Neural cell (in vitro differentiated cells): ENCODE results near the gene ZSWIM8. TPM values are rescaled to one million over a fixed set of nuclear protein-coding genes. Genes with fewer than 3 reads are reported as not detected.

Experiments used
- H2AFZ ChIP-seq: fragments of 200-600, 300-800 bp; sonication (generic), shearing (Covaris generic); 2 replicates; pipeline ENCODE4 v1.6.0; 2014; ENCODE audit warnings: low read depth, mild to moderate bottlenecking, antibody characterized with exemption, low read length, moderate library complexity
- H3F3A ChIP-seq: fragments of 200-600 bp; shearing (Covaris generic); 2 replicates; pipeline ENCODE4 v1.6.1; 2016; ENCODE audit warnings: mild to moderate bottlenecking, moderate library complexity, mixed read lengths, antibody characterized with exemption, low read length; ENCODE audit not compliant: insufficient read depth, poor library complexity, severe bottlenecking
- H3K27ac ChIP-seq: fragments of 200-600, 300-800 bp; sonication (generic), shearing (Covaris generic); 2 replicates; pipeline ENCODE4 v1.5.1; 2014; ENCODE audit warnings: mild to moderate bottlenecking, low read length, moderate library complexity
- H3K27me3 ChIP-seq: fragments of 300-800, 200-600 bp; sonication (generic), shearing (Covaris generic); 2 replicates; pipeline ENCODE4 v1.6.0; 2014; ENCODE audit warnings: mild to moderate bottlenecking, low read depth, low read length, moderate library complexity; ENCODE audit not compliant: insufficient read depth
- H3K36me3 ChIP-seq: fragments of 300-800, 200-600 bp; sonication (generic), shearing (Covaris generic); 2 replicates; pipeline ENCODE4 v1.5.1; 2014; ENCODE audit warnings: mild to moderate bottlenecking, antibody characterized with exemption, low read length, moderate library complexity; ENCODE audit not compliant: insufficient read depth
- H3K4me2 ChIP-seq: fragments of 300-800, 200-600 bp; sonication (generic), shearing (Covaris generic); 2 replicates; pipeline ENCODE4 v1.6.0; 2014; ENCODE audit warnings: mild to moderate bottlenecking, low read length
- H3K4me3 ChIP-seq: fragments of 300-800, 200-600 bp; sonication (generic), shearing (Covaris generic); 2 replicates; pipeline ENCODE4 v1.5.1; 2014; ENCODE audit warnings: mild to moderate bottlenecking, low read length, moderate library complexity
- H3K79me2 ChIP-seq: fragments of 200-600 bp; shearing (Covaris generic); replicated peaks from 2 replicates; pipeline ENCODE4 v1.6.0; 2014; ENCODE audit warnings: mild to moderate bottlenecking, low read length, moderate library complexity; ENCODE audit not compliant: insufficient read depth
- H3K9ac ChIP-seq: fragments of 300-800, 200-600 bp; sonication (generic), shearing (Covaris generic); 2 replicates; pipeline ENCODE4 v1.6.1; 2016; ENCODE audit warnings: mild to moderate bottlenecking, low read length, mixed read lengths
- H3K9me2 ChIP-seq: fragments of 200-600 bp; shearing (Covaris generic); 2 replicates; pipeline ENCODE4 v1.6.1; 2016; ENCODE audit warnings: mild to moderate bottlenecking, low read length, mixed read lengths; ENCODE audit not compliant: insufficient read depth
- H3K9me3 ChIP-seq: fragments of 200-600, 300-800 bp; sonication (generic), shearing (Covaris generic); 2 replicates; pipeline ENCODE4 v1.6.1; 2016; ENCODE audit warnings: mild to moderate bottlenecking, mixed run types, low read length, moderate library complexity, mixed read lengths
- H4K20me1 ChIP-seq: fragments of 200-600 bp; shearing (Covaris generic); 2 replicates; pipeline ENCODE4 v1.6.1; 2016; ENCODE audit warnings: mild to moderate bottlenecking, mixed run types; ENCODE audit not compliant: insufficient read depth
- EP300 ChIP-seq: fragments of 450-650 bp; conservative IDR thresholded peaks from 2 replicates; pipeline ENCODE4 v1.6.1; 2014; ENCODE audit warnings: antibody characterized with exemption, mild to moderate bottlenecking, moderate library complexity; ENCODE audit not compliant: poor library complexity, severe bottlenecking
- EZH2 ChIP-seq: fragments of 200-600, 300-800 bp; shearing (Covaris generic), sonication (generic); IDR thresholded peaks from 2 replicates; pipeline ENCODE4 v1.6.1; 2014; ENCODE audit warnings: antibody characterized with exemption, low read length, borderline replicate concordance, mild to moderate bottlenecking; ENCODE audit not compliant: insufficient read depth, poor library complexity, severe bottlenecking
- MXI1 ChIP-seq: fragments of 450-650 bp; conservative IDR thresholded peaks from 2 replicates; pipeline ENCODE4 v1.6.1; 2014; ENCODE audit warnings: antibody characterized with exemption, mild to moderate bottlenecking; ENCODE audit not compliant: poor library complexity, severe bottlenecking
- POLR2AphosphoS5 ChIP-seq: IDR thresholded peaks from 2 replicates; pipeline ENCODE4 v1.6.1; 2012
- RAD21 ChIP-seq: fragments of 450-650 bp; conservative IDR thresholded peaks from 2 replicates; pipeline ENCODE4 v1.6.1; 2014; ENCODE audit warnings: antibody characterized with exemption, mild to moderate bottlenecking, moderate library complexity
- SMC3 ChIP-seq: fragments of 450-650 bp; conservative IDR thresholded peaks from 2 replicates; pipeline ENCODE4 v1.6.1; 2014; ENCODE audit warnings: antibody characterized with exemption, mild to moderate bottlenecking, moderate library complexity; ENCODE audit not compliant: poor library complexity
- TAF1 ChIP-seq: IDR thresholded peaks from 2 replicates; pipeline ENCODE4 v1.6.1; 2012; ENCODE audit warnings: low read depth
- polyA plus RNA-seq: library from polyadenylated mRNA; depleted of rRNA; stranded (reverse); fragments of >200 nt; gene quantifications from 2 replicates; pipeline ENCODE4 v1.2.3, GENCODE V29; 2014
- TF ChIP-seq, protein P1 (sequence below): IDR thresholded peaks from 2 replicates; pipeline ENCODE4 v1.6.1; 2012; ENCODE audit warnings: borderline replicate concordance
- TF ChIP-seq, protein P2 (sequence below): fragments of 450-650 bp; IDR thresholded peaks from 2 replicates; pipeline ENCODE4 v1.5.1; 2014; ENCODE audit warnings: antibody characterized with exemption, mild to moderate bottlenecking, moderate library complexity; ENCODE audit not compliant: poor library complexity, severe bottlenecking

ZSWIM8 gene
- polyA plus RNA-seq, 1 donor from 2014 or later: 69.1 TPM

DNA sequence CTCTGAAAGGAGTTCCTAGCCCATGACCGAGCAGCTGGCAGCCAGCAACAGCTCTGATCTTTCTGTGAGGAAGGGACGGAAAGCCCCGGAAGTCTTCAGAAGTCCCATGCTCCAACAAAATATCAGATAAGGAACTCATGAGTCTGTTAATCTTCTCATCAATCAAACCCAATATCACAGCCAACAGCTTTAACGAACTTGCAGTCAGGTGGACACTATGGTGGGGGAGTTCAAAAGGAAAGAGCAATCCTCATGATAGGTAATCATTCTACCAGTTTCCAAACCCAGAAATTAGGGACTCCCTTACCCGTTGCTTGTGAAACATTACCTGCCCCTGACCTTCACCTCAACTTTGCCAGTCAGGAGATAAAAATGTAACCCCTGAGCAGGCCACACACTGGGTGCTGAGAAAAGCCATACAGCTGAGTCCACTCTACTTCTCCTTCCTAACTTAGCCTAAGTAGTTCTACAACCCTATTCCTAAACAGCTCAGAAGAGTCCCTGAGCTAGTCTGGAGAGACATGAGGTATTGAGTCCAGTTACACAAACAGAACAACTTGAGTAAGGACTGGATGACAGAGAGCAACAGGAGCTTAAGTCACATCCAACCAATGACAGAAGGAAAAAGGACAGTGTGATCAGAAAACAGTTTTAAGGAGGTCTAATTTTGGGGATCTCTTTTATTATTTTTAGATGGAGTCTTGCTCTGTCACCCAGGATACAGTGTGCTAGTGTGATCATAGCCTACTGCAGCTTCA, 23.8 kb downstream of the ZSWIM8 start:
- Histone ChIP-seq H3F3A (no peaks in the 10 kb centered on the region), H3K36me3 (no peaks in the 10 kb centered on the region), H2AFZ (no peak overlapping the region), H3K9ac (no peak overlapping the region), H4K20me1 (no peaks in the 10 kb centered on the region), H3K9me3 (no peaks in the 10 kb centered on the region), H3K9me2 (no peaks in the 10 kb centered on the region), H3K27me3 (no peaks in the 10 kb centered on the region), H3K4me3 (no peak overlapping the region), H3K79me2 (peaks cover 7% of the 10 kb centered on the region), H3K27ac (no peak overlapping the region), H3K4me2 (no peak overlapping the region)
- no peak for TF ChIP-seq MXI1
- no peak for TF ChIP-seq EZH2
- TF ChIP-seq, protein P1, sequence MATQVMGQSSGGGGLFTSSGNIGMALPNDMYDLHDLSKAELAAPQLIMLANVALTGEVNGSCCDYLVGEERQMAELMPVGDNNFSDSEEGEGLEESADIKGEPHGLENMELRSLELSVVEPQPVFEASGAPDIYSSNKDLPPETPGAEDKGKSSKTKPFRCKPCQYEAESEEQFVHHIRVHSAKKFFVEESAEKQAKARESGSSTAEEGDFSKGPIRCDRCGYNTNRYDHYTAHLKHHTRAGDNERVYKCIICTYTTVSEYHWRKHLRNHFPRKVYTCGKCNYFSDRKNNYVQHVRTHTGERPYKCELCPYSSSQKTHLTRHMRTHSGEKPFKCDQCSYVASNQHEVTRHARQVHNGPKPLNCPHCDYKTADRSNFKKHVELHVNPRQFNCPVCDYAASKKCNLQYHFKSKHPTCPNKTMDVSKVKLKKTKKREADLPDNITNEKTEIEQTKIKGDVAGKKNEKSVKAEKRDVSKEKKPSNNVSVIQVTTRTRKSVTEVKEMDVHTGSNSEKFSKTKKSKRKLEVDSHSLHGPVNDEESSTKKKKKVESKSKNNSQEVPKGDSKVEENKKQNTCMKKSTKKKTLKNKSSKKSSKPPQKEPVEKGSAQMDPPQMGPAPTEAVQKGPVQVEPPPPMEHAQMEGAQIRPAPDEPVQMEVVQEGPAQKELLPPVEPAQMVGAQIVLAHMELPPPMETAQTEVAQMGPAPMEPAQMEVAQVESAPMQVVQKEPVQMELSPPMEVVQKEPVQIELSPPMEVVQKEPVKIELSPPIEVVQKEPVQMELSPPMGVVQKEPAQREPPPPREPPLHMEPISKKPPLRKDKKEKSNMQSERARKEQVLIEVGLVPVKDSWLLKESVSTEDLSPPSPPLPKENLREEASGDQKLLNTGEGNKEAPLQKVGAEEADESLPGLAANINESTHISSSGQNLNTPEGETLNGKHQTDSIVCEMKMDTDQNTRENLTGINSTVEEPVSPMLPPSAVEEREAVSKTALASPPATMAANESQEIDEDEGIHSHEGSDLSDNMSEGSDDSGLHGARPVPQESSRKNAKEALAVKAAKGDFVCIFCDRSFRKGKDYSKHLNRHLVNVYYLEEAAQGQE: no peak
- TF ChIP-seq POLR2AphosphoS5: no peak
- TF ChIP-seq RAD21: no peak
- no peak for TF ChIP-seq TAF1
- no peak for TF ChIP-seq EP300

DNA sequence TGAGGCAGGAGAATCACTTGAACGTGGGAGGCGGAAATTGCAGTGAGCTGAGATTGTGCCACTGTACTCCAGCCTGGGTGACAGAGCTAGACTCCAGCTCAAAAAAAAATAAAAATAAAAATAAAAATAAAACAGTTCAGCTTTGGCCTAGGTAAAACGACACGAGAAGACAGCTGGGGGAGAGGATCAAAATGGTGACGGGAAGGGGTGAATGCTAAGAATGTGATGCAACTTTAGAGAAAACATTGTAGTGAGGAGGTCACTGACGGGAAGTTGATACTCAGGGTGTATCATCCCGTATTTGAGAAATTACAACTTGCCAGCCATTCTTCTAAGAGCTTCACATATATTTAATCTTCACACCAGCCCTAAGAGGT, 24.9 kb downstream of the ZSWIM8 start:
- Histone ChIP-seq H3K36me3 (no peaks in the 10 kb centered on the region), H3K9me3 (no peaks in the 10 kb centered on the region), H3K4me2 (peak overlapping the region; percentile 76), H3K27me3 (no peaks in the 10 kb centered on the region), H3K9me2 (no peaks in the 10 kb centered on the region), H3K27ac (no peak overlapping the region), H3K79me2 (peaks cover 7% of the 10 kb centered on the region), H3K9ac (peak overlapping the region; percentile 84), H4K20me1 (no peaks in the 10 kb centered on the region), H3F3A (no peaks in the 10 kb centered on the region), H2AFZ (no peak overlapping the region), H3K4me3 (peak overlapping the region; percentile 89)
- no peak for TF ChIP-seq EP300
- no peak for TF ChIP-seq RAD21
- no peak for TF ChIP-seq TAF1
- TF ChIP-seq, protein P2, sequence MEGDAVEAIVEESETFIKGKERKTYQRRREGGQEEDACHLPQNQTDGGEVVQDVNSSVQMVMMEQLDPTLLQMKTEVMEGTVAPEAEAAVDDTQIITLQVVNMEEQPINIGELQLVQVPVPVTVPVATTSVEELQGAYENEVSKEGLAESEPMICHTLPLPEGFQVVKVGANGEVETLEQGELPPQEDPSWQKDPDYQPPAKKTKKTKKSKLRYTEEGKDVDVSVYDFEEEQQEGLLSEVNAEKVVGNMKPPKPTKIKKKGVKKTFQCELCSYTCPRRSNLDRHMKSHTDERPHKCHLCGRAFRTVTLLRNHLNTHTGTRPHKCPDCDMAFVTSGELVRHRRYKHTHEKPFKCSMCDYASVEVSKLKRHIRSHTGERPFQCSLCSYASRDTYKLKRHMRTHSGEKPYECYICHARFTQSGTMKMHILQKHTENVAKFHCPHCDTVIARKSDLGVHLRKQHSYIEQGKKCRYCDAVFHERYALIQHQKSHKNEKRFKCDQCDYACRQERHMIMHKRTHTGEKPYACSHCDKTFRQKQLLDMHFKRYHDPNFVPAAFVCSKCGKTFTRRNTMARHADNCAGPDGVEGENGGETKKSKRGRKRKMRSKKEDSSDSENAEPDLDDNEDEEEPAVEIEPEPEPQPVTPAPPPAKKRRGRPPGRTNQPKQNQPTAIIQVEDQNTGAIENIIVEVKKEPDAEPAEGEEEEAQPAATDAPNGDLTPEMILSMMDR: no peak
- no peak for TF ChIP-seq EZH2
- no peak for TF ChIP-seq POLR2AphosphoS5
- no peak for TF ChIP-seq SMC3
- TF ChIP-seq, protein P1: no peak
- no peak for TF ChIP-seq MXI1
